Colon (tissue), 2 donors: ENCODE data around the gene OR6A2.
"Not testable (repeated sequence)": the region's sequence is repeated elsewhere in the genome, so short reads cannot be mapped to it uniquely, and the experiment has no call there.

Experiments
- FAIRE-seq: peaks from 2 replicates; lab custom pipeline; 2012; peaks lifted over from hg19 to GRCh38; lab: Jason Lieb, UNC
- donor health status: control.
- donor health status: control.

The OR6A2 gene

GRCh38 chr11:6799402-6799801 is at the start of gene OR6A2:
OR6A2 (minus strand) TSS chr11:6799689; CDS start chr11:6795708, 3,981 bp downstream.
- FAIRE-seq: no peak

- no peak for FAIRE-seq
Observed at GRCh38 chr11:6845383-6845782, 45.9 kb upstream of the OR6A2 start, which contains the start of gene OR10A5. OR10A5 (plus strand) TSS chr11:6845683; CDS start chr11:6845683, 0 bp downstream.

GRCh38 chr11:6844356-6844755 is 44.9 kb upstream of the OR6A2 start:
- FAIRE-seq: no peak

- FAIRE-seq: no peak
Observed at GRCh38 chr11:6843670-6844069, 44.2 kb upstream of the OR6A2 start.

GRCh38 chr11:6841694-6842093 is 42.2 kb upstream of the OR6A2 start:
- FAIRE-seq: no peak

- no peak for FAIRE-seq
Observed at GRCh38 chr11:6834021-6834420, 34.5 kb upstream of the OR6A2 start.

GRCh38 chr11:6833356-6833755 is 33.9 kb upstream of the OR6A2 start:
- no peak for FAIRE-seq

- no peak for FAIRE-seq
Observed at GRCh38 chr11:6828103-6828502, 28.6 kb upstream of the OR6A2 start.

- FAIRE-seq: no peak
Observed at GRCh38 chr11:6825231-6825744, 25.8 kb upstream of the OR6A2 start.

- FAIRE-seq: no peak
Observed at GRCh38 chr11:6824136-6824823, 24.8 kb upstream of the OR6A2 start.

GRCh38 chr11:6818967-6819366 is 19.5 kb upstream of the OR6A2 start:
- FAIRE-seq: no peak

GRCh38 chr11:6817694-6818093 is 18.2 kb upstream of the OR6A2 start:
- FAIRE-seq: no peak

GRCh38 chr11:6813656-6814055 is 14.2 kb upstream of the OR6A2 start:
- FAIRE-seq: no peak

- FAIRE-seq: no peak
Observed at GRCh38 chr11:6812390-6813005, 13.0 kb upstream of the OR6A2 start.

GRCh38 chr11:6801075-6801474 is 1.6 kb upstream of the OR6A2 start:
- not testable (repeated sequence) for FAIRE-seq

GRCh38 chr11:6794639-6795038 is 4.8 kb downstream of the OR6A2 start:
- no peak for FAIRE-seq

- no peak for FAIRE-seq
Observed at GRCh38 chr11:6790546-6790945, 8.9 kb downstream of the OR6A2 start.

- no peak for FAIRE-seq
Observed at GRCh38 chr11:6782720-6783119, 16.8 kb downstream of the OR6A2 start, which contains the start of gene OR2AG1. OR2AG1 (plus strand) TSS chr11:6783020; CDS start chr11:6785038, 2,018 bp downstream.

- FAIRE-seq: no peak
Observed at GRCh38 chr11:6780829-6781228, 18.7 kb downstream of the OR6A2 start.

- no peak for FAIRE-seq
Observed at GRCh38 chr11:6778518-6778917, 21.0 kb downstream of the OR6A2 start.

- FAIRE-seq: no peak
Observed at GRCh38 chr11:6771926-6772893, 27.3 kb downstream of the OR6A2 start, which contains the start of gene OR2AG2. OR2AG2 (minus strand) TSS chr11:6771976; CDS start chr11:6768957, 3,019 bp downstream.

- FAIRE-seq: no peak
Observed at GRCh38 chr11:6757373-6757967, 42.0 kb downstream of the OR6A2 start.
